Measurements from ENCODE around the gene COL18A1.
"Not testable (repeated sequence)": the region's sequence is repeated elsewhere in the genome, so short reads cannot be mapped to it uniquely, and the experiment has no call there.

Gene COL18A1

GRCh38 chr21:45433301-45433700 is 28.3 kb downstream of the COL18A1 start:
- ChIA-PET POLR2A (no interaction called here), CTCF (interaction anchor here (1.2 to 1.7 kb wide), 2 partner anchors 293 to 296 kb away, joined by 3 to 9 read pairs; no protein-coding TSS in a partner anchor)
- TF ChIP-seq CTCF (IDR thresholded peaks at IDR 0.05; ENCODE audit: control extremely low read depth, extremely low read depth, low read depth, missing control alignments), result no peak
- no peak for DNase-seq (ENCODE audit: extremely low spot score)

- ChIA-PET POLR2A (interaction anchor here (0.6 kb wide), 1 partner anchor 146 kb away, joined by 4 read pairs; the partner anchor contains the start of gene POFUT2), CTCF (interaction anchor here (1.7 kb wide), 1 partner anchor 297 kb away, joined by 9 read pairs; no protein-coding TSS in a partner anchor)
- TF ChIP-seq CTCF (IDR thresholded peaks at IDR 0.05; ENCODE audit: control extremely low read depth, extremely low read depth, low read depth, missing control alignments), result no peak
- no peak for DNase-seq (ENCODE audit: extremely low spot score)
Measured at GRCh38 chr21:45433911-45434644, 29.1 kb downstream of the COL18A1 start.

GRCh38 chr21:45434645-45435217 is 29.8 kb downstream of the COL18A1 start:
- TF ChIP-seq CTCF (IDR thresholded peaks at IDR 0.05; ENCODE audit: control extremely low read depth, extremely low read depth, low read depth, missing control alignments), result no peak
- ChIA-PET POLR2A (interaction anchor here (0.6 kb wide), 1 partner anchor 147 kb away, joined by 4 read pairs; the partner anchor contains the start of gene POFUT2), CTCF (interaction anchor here (1.7 to 2.0 kb wide), 2 partner anchors 294 to 297 kb away, joined by 9 to 14 read pairs; no protein-coding TSS in a partner anchor)
- no peak for DNase-seq (ENCODE audit: extremely low spot score)

- ChIA-PET POLR2A (no interaction called here), CTCF (interaction anchor here (1.6 to 2.0 kb wide), 2 partner anchors 295 to 298 kb away, joined by 12 to 14 read pairs; no protein-coding TSS in a partner anchor)
- DNase-seq (ENCODE audit: extremely low spot score), result no peak
- TF ChIP-seq CTCF (IDR thresholded peaks at IDR 0.05; ENCODE audit: control extremely low read depth, extremely low read depth, low read depth, missing control alignments), result no peak
Measured at GRCh38 chr21:45435405-45435981, 30.5 kb downstream of the COL18A1 start.

GRCh38 chr21:45436351-45437065 is 31.5 kb downstream of the COL18A1 start:
- CTCF ChIA-PET, result interaction anchor here (1.6 to 2.0 kb wide), 2 partner anchors 296 to 299 kb away, joined by 12 to 14 read pairs; no protein-coding TSS in a partner anchor

GRCh38 chr21:45437844-45438243 is 32.9 kb downstream of the COL18A1 start:
- CTCF ChIA-PET, result interaction anchor here (1.0 kb wide), 1 partner anchor 297 kb away, joined by 3 read pairs; no protein-coding TSS in a partner anchor
- DNase-seq (ENCODE audit: extremely low spot score); POLR2A ChIA-PET: not testable (repeated sequence)

More at GRCh38 chr21:45436351-45437065, 31.5 kb downstream of the COL18A1 start:
- DNase-seq (ENCODE audit: extremely low spot score), result no peak
- POLR2A ChIA-PET, result no interaction called here
- TF ChIP-seq CTCF (IDR thresholded peaks at IDR 0.05; ENCODE audit: control extremely low read depth, extremely low read depth, low read depth, missing control alignments), result no peak

All from GM10248 (cell line).